HepG2 (cell line): Measurements from ENCODE around the gene PLCG1. TPM values are rescaled to one million over a fixed set of nuclear protein-coding genes. Genes with fewer than 3 reads are reported as not detected.

ENCODE experiments used
- ARID5B ChIP-seq: IDR thresholded peaks from 2 replicates; pipeline ENCODE4 v1.4.0; 2020; ENCODE audit warnings: mild to moderate bottlenecking, missing genetic modification reagents
- GLI4 ChIP-seq: sonication (generic); formaldehyde crosslinking; IDR thresholded peaks from 2 replicates; pipeline ENCODE4 v1.5.1; 2020; ENCODE audit warnings: missing genetic modification reagents, mild to moderate bottlenecking, moderate library complexity, borderline replicate concordance
- JDP2 ChIP-seq: sonication (generic); formaldehyde crosslinking; IDR thresholded peaks from 2 replicates; pipeline ENCODE4 v1.8.1; 2022; ENCODE audit warnings: missing genetic modification reagents, borderline replicate concordance
- MBD4 ChIP-seq: IDR thresholded peaks from 2 replicates; pipeline ENCODE4 v1.6.1; 2012; ENCODE audit warnings: low read length, inconsistent platforms, borderline replicate concordance
- MTERF4 ChIP-seq: sonication (generic); formaldehyde crosslinking; IDR thresholded peaks from 2 replicates; pipeline ENCODE4 v1.8.0; 2023; ENCODE audit warnings: mild to moderate bottlenecking, missing genetic modification reagents
- NFYB ChIP-seq: sonication (generic); formaldehyde crosslinking; IDR thresholded peaks from 2 replicates; pipeline ENCODE4 v1.4.0; 2020; ENCODE audit warnings: missing genetic modification reagents
- NR1H2 ChIP-seq: sonication (generic); formaldehyde crosslinking; IDR thresholded peaks from 2 replicates; pipeline ENCODE4 v1.8.1; 2022; ENCODE audit warnings: low read depth, missing genetic modification reagents, borderline replicate concordance
- PRDM4 ChIP-seq: sonication (generic); formaldehyde crosslinking; IDR thresholded peaks from 2 replicates; pipeline ENCODE4 v1.9.0; 2021; ENCODE audit warnings: missing genetic modification reagents, borderline replicate concordance
- SALL2 ChIP-seq: sonication (generic); formaldehyde crosslinking; IDR thresholded peaks from 2 replicates; pipeline ENCODE4 v1.8.1; 2023; ENCODE audit warnings: mild to moderate bottlenecking, missing genetic modification reagents, inconsistent platforms
- SMAD9 ChIP-seq: sonication (generic); formaldehyde crosslinking; IDR thresholded peaks from 2 replicates; pipeline ENCODE4 v1.5.1; 2020; ENCODE audit warnings: mild to moderate bottlenecking, missing genetic modification reagents
- SRSF9 ChIP-seq: fragments of 200-400 bp; formaldehyde crosslinking; IDR thresholded peaks from 2 replicates; pipeline ENCODE4 v1.6.1; 2018; ENCODE audit warnings: borderline replicate concordance, mild to moderate bottlenecking, low read depth, low read length; ENCODE audit not compliant: insufficient read depth, poor library complexity, severe bottlenecking
- USF2 ChIP-seq, 2 experiments: sonication (generic) in 1 of 2; formaldehyde crosslinking in 1 of 2; IDR thresholded peaks; 2 replicates each; pipeline versions ENCODE4 v1.5.1 to v1.6.1; 2011 to 2020; ENCODE audit warnings: borderline replicate concordance in 1 of 2, low read depth in 1 of 2, low read length in 1 of 2, mild to moderate bottlenecking in 1 of 2, missing genetic modification reagents in 1 of 2, moderate library complexity in 1 of 2
- ZNF383 ChIP-seq: sonication (generic); formaldehyde crosslinking; IDR thresholded peaks from 2 replicates; pipeline ENCODE4 v1.4.0; 2020; ENCODE audit warnings: missing genetic modification reagents, mild to moderate bottlenecking, borderline replicate concordance
- ZNF451 ChIP-seq: sonication (generic); formaldehyde crosslinking; IDR thresholded peaks from 2 replicates; pipeline ENCODE4 v1.5.0; 2020; ENCODE audit warnings: mild to moderate bottlenecking, missing genetic modification reagents
- ZNF549 ChIP-seq: sonication (generic); formaldehyde crosslinking; IDR thresholded peaks from 2 replicates; pipeline ENCODE4 v1.5.0; 2020; ENCODE audit warnings: missing genetic modification reagents
- ZNF740 ChIP-seq: sonication (generic); formaldehyde crosslinking; IDR thresholded peaks from 2 replicates; pipeline ENCODE4 v1.4.0; 2020; ENCODE audit warnings: missing genetic modification reagents
- ZNF768 ChIP-seq: sonication (generic); formaldehyde crosslinking; IDR thresholded peaks from 2 replicates; pipeline ENCODE4 v1.4.0; 2020; ENCODE audit warnings: missing genetic modification reagents
- ZSCAN9 ChIP-seq: IDR thresholded peaks from 2 replicates; pipeline ENCODE4 v1.6.1; 2016; ENCODE audit warnings: borderline replicate concordance
- polyA plus RNA-seq, 8 experiments: library from polyadenylated mRNA; depleted of rRNA in 3 of 8; stranded (reverse) in 7 of 8; unstranded in 1 of 8; fragments of >200 nt; fragmentation: Illumina TruSeq in 4 of 8; extraction: Trizol in 4 of 8; gene quantifications; 2 replicates each; pipeline versions ENCODE4 v1.2.1 to v1.2.3, GENCODE V29; 2011 to 2016; ENCODE audit warnings: low read depth in 4 of 8, missing spikeins in 1 of 8, mixed read lengths in 1 of 8; ENCODE audit not compliant: insufficient read depth in 1 of 8
- total RNA-seq, 5 experiments: library from RNA; depleted of rRNA; stranded (reverse); fragments of >200 nt; fragmentation: Illumina TruSeq; extraction: Trizol; gene quantifications; 2 replicates each; pipeline ENCODE4 v1.2.3, GENCODE V29; 2016; ENCODE audit warnings: low read depth in 1 of 5

Gene PLCG1
- total and polyA plus RNA-seq, 2 of the 13 experiments (the other 11 are each of a cell fraction or from before 2014, with no cell fraction given): 85.3 to 158 TPM

GRCh38 chr20:41139227-41140093, 2.1 kb downstream of the PLCG1 start (continued):
- TF ChIP-seq MTERF4: 0 out of 2 replicates have a peak, but pooled peaks have one; percentile 66
- no peak for TF ChIP-seq SMAD9 (CRISPR knock-in tag)
- TF ChIP-seq NFYB (CRISPR knock-in tag): no peak
- 0 out of 2 replicates have a peak, but pooled peaks have one; percentile 28 for TF ChIP-seq SALL2
- no peak for TF ChIP-seq MBD4
- no peak for TF ChIP-seq ZNF383 (CRISPR knock-in tag)
- TF ChIP-seq ZNF451 (CRISPR knock-in tag): no peak
- TF ChIP-seq JDP2 (CRISPR knock-in tag): no peak
- TF ChIP-seq PRDM4: no peak
- TF ChIP-seq GLI4: no peak
- no peak for TF ChIP-seq ARID5B
- TF ChIP-seq USF2 (IDR thresholded peaks at IDR 0.05; ENCODE audit: low read depth, low read length): no peak
- no peak for TF ChIP-seq USF2 (CRISPR knock-in tag; IDR thresholded peaks at IDR 0.05; ENCODE audit: borderline replicate concordance)
- TF ChIP-seq ZSCAN9: no peak
- TF ChIP-seq ZNF768: no peak
- 0 out of 2 replicates have a peak, but pooled peaks have one; percentile 33 for TF ChIP-seq ZNF740
- TF ChIP-seq SRSF9: no peak
- TF ChIP-seq ZNF549: no peak
- TF ChIP-seq NR1H2: no peak
